ENCODE results near the gene NCAPG.
"Not testable (repeated sequence)": the region's sequence is repeated elsewhere in the genome, so short reads cannot be mapped to it uniquely, and the experiment has no call there.

The NCAPG gene

DNA sequence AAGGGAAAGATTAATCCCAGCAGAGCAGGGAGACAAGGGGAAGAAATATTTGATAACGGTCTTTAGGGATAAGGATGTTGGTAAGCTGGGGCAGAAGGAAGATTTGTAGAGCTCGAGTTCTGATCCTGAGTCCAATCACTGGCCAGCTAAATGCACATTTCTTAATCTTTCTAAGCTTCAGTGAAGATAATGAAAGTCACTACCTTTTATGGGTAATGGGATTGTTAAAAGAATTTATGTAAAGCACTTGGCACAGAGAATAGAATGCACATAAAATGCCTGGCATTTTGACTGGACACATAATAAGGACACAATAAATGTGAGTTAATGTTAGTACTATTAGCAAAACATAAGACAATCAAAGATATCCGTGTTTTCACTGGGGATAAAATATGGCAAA, 43.3 kb downstream of the NCAPG start:
- TF ChIP-seq ZFX (IDR thresholded peaks at IDR 0.05; ENCODE audit: borderline replicate concordance): no peak
- TF ChIP-seq, protein P1, sequence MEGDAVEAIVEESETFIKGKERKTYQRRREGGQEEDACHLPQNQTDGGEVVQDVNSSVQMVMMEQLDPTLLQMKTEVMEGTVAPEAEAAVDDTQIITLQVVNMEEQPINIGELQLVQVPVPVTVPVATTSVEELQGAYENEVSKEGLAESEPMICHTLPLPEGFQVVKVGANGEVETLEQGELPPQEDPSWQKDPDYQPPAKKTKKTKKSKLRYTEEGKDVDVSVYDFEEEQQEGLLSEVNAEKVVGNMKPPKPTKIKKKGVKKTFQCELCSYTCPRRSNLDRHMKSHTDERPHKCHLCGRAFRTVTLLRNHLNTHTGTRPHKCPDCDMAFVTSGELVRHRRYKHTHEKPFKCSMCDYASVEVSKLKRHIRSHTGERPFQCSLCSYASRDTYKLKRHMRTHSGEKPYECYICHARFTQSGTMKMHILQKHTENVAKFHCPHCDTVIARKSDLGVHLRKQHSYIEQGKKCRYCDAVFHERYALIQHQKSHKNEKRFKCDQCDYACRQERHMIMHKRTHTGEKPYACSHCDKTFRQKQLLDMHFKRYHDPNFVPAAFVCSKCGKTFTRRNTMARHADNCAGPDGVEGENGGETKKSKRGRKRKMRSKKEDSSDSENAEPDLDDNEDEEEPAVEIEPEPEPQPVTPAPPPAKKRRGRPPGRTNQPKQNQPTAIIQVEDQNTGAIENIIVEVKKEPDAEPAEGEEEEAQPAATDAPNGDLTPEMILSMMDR (IDR thresholded peaks at IDR 0.05): no peak
- no peak overlapping the region for H3K27ac ChIP-seq

DNA sequence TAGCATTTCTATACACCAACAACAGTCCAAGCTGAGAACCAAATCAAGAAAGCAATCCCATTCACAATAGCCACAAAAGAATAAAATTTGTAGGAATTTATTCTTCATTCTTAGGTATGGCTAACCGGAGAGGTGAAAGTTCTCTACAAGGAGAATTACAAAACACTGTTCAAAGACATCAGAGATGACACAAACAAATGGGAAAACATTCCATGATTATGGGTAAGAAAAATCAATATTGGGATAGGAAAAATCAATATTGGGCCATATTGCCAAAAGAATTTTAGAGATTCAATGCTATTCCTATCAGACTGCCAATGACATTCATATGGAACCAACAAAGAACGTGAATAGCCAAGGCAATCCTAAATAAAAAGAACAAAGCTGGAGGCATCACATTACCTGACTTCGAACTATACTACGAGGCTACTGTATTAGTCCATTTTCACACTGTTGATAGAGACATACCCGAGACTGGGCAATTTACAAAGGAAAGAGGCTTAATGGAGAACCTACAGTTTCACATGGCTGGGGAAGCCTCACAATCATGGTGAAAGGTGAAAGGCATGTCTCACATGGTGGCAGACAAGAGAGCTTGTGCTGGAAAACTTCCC, 49.1 kb downstream of the NCAPG start:
- TF ChIP-seq, protein P1 (IDR thresholded peaks at IDR 0.05): no peak
- TF ChIP-seq ZFX (IDR thresholded peaks at IDR 0.05; ENCODE audit: borderline replicate concordance): no peak
- no peak overlapping the region for H3K27ac ChIP-seq

DNA sequence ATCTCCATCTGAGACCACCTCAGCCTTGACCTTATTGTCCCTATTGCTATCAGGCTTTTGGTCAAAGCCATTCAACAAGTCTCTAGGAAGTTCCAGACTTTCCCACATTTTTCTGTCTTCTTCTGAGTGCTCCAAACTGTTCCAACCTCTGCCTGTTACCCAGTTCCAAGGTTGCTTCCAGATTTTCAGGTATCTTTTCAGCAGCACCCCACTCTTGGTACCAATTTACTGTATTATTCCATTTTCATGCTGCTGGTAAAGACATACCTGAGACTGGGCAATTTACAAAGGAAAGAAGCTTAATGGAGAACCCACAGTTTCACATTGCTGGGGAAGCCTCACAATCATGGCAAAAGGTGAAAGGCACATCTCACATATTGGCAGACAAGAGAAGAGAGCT, 51.1 kb downstream of the NCAPG start:
- H3K27ac ChIP-seq: not testable (repeated sequence)

DNA sequence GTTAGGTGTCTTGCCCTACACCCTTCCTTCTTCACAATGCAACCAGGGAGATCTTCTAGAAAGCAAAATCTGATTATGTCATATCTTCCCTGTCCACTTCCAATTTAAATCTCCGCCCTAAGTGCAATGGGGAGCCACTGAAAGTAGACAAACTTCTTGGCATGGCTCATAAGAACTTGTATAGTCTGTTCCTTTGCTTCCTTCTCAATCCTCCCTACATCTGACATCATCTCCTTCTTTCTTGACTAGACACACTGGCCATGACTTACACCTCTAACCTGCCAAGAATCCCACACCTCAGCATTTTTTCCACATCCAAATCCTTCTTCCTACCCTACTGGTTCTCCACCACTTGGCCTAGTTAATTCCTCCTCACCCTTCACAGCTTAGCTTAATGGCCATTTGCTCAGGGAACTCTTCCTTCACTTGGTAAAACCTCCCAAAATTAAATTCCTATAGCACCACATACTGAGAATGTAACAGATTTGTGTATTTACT, 55.1 kb downstream of the NCAPG start:
- TF ChIP-seq, protein P1 (IDR thresholded peaks at IDR 0.05): no peak
- TF ChIP-seq ZFX (IDR thresholded peaks at IDR 0.05; ENCODE audit: borderline replicate concordance): no peak
- no peak overlapping the region for H3K27ac ChIP-seq

DNA sequence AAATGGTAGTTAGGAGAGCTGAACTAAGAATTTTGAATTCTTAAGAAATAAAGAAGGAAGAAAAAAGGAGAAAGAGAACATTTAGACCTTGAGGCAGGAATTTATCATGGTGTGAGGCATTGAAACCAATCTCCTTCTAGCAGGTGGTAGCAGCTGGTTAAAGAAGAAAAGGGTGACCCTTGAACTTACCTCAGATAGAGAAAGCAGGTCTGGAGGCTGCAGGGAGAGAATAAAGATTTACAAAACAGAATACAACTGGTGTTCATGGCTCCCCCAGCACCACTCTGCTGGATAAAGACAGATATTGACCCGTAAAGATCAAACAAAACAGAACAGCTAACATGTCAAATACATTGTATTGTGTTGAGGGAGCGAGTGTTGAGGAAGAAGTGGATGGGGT, 56.0 kb downstream of the NCAPG start:
- no peak overlapping the region for H3K27ac ChIP-seq
- TF ChIP-seq ZFX (IDR thresholded peaks at IDR 0.05; ENCODE audit: borderline replicate concordance): no peak

DNA sequence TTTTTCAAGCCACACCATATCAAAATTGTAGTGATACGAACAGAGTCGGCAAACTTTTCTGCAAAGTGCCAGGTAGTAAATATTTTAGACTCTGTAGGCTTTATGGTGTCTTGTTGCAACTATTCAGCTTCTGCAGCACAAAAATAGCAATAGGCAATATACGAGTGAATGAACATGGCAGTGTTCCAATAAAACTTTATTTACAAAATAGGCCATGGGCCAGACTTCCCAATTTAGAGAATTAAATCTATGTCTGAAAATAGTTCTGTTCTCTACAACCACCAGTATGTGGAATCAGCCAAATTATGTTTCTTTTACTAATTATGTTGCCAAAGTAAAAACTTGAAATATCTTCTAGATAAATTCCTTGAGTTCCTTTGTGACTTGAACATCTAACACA, 56.5 kb downstream of the NCAPG start:
- no peak overlapping the region for H3K27ac ChIP-seq
- TF ChIP-seq, protein P1 (IDR thresholded peaks at IDR 0.05): no peak
- no peak for TF ChIP-seq ZFX (IDR thresholded peaks at IDR 0.05; ENCODE audit: borderline replicate concordance)

DNA sequence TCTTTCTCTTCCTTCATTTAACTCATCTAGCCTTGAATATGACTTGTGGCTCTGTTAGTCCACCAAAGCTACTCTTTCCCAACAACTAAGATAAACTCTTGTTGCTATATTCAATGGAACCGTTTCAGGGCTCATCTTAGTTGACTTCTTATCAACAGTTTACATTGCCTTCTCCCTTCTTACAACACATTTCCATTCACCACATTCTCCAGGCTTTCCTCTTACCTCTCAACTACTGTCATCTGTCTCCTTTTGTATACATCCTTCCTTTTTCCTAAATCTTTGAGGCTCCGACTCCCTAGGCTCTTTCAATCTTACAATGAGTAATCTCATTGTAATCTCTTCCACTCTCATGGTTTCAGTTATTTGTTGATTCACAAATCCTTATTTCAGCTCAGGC, 58.5 kb downstream of the NCAPG start:
- H3K27ac ChIP-seq: no peak overlapping the region
- TF ChIP-seq, protein P1 (IDR thresholded peaks at IDR 0.05): no peak
- TF ChIP-seq ZFX (IDR thresholded peaks at IDR 0.05; ENCODE audit: borderline replicate concordance): no peak

DNA sequence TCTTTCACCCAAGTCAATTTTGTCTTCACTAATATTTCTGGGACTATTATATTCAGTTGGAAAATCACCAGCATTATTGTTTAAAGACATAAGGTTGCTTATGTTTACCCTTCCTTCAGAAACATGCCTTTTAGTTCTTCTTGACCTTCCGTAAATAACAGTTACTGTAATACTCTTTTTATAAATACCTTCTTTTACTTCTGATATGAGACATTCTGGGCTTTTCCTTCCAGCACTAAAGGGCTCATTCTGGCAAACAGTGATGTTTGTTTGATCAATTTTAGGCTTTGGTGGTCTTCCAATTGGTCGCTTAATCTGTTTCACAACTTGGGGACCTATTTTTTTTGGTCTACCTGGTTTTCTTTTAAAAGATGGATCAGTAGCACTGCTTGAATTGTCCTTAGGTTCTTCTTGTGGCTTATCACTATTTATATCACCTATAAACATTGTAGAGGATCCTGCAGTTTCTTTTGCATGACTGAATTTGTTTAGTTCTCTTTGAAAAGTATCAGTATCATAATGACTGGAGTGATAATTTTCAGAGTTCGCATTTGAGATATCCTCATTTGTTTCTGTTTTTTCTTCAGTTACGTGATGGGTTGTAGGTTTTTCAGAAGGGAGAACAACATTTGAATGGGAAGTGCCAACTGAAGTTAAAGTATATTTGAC, 64.8 kb downstream of the NCAPG start:
- no peak for TF ChIP-seq ZFX (IDR thresholded peaks at IDR 0.05; ENCODE audit: borderline replicate concordance)
- TF ChIP-seq, protein P1 (IDR thresholded peaks at IDR 0.05): no peak
- no peak overlapping the region for H3K27ac ChIP-seq
